Testis (tissue), 2 donors: ENCODE results near the gene CROCC2.

ENCODE experiments used
- CTCF ChIP-seq, 3 experiments: fragments of 450-650 bp in 2 of 3; fragments of 200-600 bp in 1 of 3; sonication (generic) in 1 of 3; IDR thresholded peaks; one replicate each; pipeline ENCODE4 v1.5.1; 2016 to 2019; ENCODE audit warnings: antibody characterized with exemption in 3 of 3, mild to moderate bottlenecking in 2 of 3, moderate library complexity in 1 of 3
- POLR2A ChIP-seq: fragments of 450-650 bp; IDR thresholded peaks from one replicate; pipeline ENCODE4 v1.6.1; 2017; ENCODE audit warnings: antibody characterized with exemption, mild to moderate bottlenecking, moderate library complexity

GRCh38 chr2:241014764-241015163 is 108.6 kb downstream of the CROCC2 start:
- TF ChIP-seq CTCF (IDR thresholded peaks at IDR 0.05) (no peak), POLR2A (no peak)
